ENCODE data around the gene NPAS4. TPM values are rescaled to one million over a fixed set of nuclear protein-coding genes. Genes with fewer than 3 reads are reported as not detected.

Gene NPAS4
- total and polyA plus RNA-seq, 5 donors = 0.09 to 0.84 (median 0.20) TPM

DNA sequence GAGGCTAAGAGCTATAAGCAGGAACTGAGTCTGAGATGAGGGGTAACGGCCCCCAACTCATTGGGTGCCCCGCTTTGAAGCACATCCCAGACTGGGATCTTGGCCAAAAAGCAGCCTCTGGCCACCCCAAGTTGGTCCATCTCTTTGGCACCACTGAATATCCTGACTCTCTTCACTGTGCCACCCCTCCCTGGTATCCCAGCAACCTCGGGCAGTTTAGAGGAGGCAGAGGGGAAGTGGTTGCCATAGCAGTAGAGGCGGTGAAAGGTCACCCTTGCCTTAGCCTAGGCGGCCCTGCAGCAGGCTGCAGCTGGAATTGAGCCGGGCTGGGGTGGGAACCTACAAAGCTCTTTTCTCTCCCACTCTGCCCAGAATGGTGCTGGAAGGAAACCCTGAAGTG is 46.9 kb downstream of the NPAS4 start:
- 49% methylated on average over 6 of the region's 6 CpGs for WGBS
- intact Hi-C loops (cut with DNase I) = no loop called here
- H3K9me3 ChIP-seq (ENCODE audit: control insufficient read depth, low read length) = no peaks in the 10 kb centered on the region
- peak overlapping the region; percentile 94 for H3K4me3 ChIP-seq (ENCODE audit: low read length)
- H3K27ac ChIP-seq (ENCODE audit: low read length) = no peak overlapping the region
- no peaks in the 10 kb centered on the region for H3K27me3 ChIP-seq (ENCODE audit: control insufficient read depth, insufficient read depth)
- DNase-seq = peak; percentile 55 to 72 (median 71)
- peak in 1 of 2 donors; percentile 50 for ATAC-seq
- peaks cover 6% of the 10 kb centered on the region for H3K4me1 ChIP-seq (ENCODE audit: control insufficient read depth, insufficient read depth, low read length)

DNA sequence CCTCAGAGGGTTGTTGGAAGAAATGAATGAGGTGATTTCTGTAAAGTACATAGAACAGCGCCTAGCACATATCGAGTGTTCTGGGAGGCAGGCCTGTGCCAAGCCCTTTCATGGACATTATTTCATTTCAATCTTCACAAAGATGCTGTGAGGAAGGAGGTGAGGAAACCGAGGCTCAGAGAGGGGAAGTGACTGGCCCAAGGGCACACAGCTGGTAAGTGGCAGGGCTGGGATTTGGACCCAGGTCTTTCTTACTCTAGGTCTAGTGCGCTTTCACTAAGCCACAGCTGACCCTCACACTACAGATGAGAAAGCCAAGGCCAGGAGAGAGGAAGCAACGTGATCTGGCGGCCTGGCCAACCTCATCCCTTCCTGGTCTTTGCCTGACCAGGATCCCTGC is 47.9 kb downstream of the NPAS4 start:
- peaks cover 6% of the 10 kb centered on the region for H3K4me1 ChIP-seq (ENCODE audit: control insufficient read depth, insufficient read depth, low read length)
- ATAC-seq = no peak
- H3K27me3 ChIP-seq (ENCODE audit: control insufficient read depth, insufficient read depth) = no peaks in the 10 kb centered on the region
- DNase-seq = no peak
- H3K9me3 ChIP-seq (ENCODE audit: control insufficient read depth, low read length) = no peaks in the 10 kb centered on the region
- no peak overlapping the region for H3K4me3 ChIP-seq (ENCODE audit: low read length)
- H3K27ac ChIP-seq (ENCODE audit: low read length) = no peak overlapping the region
- intact Hi-C loops (cut with DNase I) = no loop called here
- 92% methylated on average over 6 of the region's 6 CpGs for WGBS

DNA sequence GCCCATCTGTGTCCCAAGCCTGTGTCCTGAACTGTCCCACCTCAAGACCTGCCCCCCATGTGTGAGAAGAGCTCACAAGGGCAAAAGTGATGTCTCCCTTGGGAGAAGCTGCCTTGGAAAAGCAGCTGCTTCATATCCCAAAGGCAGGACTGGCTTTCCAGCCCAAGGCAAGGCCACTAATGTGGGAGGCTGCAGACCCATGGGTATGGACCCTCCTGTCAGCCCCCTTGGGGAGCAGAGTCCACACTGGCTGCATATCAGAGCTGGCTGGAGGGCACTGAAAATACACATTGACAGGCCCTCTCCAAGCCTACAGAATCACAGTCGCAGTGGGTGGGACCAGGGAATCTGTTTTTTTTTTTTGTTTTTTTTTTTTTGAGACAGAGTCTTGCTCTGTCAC is 48.6 kb downstream of the NPAS4 start:
- Histone ChIP-seq H3K27me3 (ENCODE audit: control insufficient read depth, insufficient read depth) (no peaks in the 10 kb centered on the region), H3K27ac (ENCODE audit: low read length) (no peak overlapping the region), H3K4me1 (ENCODE audit: control insufficient read depth, insufficient read depth, low read length) (peaks cover 6% of the 10 kb centered on the region), H3K4me3 (ENCODE audit: low read length) (no peak overlapping the region), H3K9me3 (ENCODE audit: control insufficient read depth, low read length) (no peaks in the 10 kb centered on the region)
- ATAC-seq (no peak), DNase-seq (no peak)
- intact Hi-C loops (cut with DNase I) = no loop called here
- WGBS = 89% methylated on average over 1 of the region's 1 CpG

DNA sequence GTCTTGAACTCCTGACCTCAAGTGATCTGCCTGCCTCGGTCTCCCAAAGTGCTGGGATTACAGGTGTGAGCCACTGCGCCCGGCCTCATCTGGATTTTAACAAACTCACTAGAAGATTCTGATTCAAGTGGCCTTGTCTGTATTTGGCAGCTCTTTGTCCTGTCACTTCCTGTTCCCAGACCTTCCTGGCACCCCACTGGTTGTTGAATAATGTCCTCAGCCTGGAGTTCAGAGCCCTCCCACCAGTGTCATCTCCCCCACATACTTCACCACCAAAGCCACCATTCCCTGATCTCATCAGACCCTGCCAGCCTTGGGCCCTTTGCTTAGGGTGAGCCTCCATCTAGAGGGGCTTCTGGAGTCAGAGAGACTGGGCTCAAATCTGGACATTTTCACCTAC is 49.2 kb downstream of the NPAS4 start:
- H3K9me3 ChIP-seq (ENCODE audit: control insufficient read depth, low read length) = no peaks in the 10 kb centered on the region
- no peaks in the 10 kb centered on the region for H3K27me3 ChIP-seq (ENCODE audit: control insufficient read depth, insufficient read depth)
- intact Hi-C loops (cut with DNase I) = no loop called here
- H3K27ac ChIP-seq (ENCODE audit: low read length) = no peak overlapping the region
- ATAC-seq (no peak), DNase-seq (no peak)
- WGBS = 72% methylated on average over 3 of the region's 3 CpGs
- H3K4me3 ChIP-seq (ENCODE audit: low read length) = no peak overlapping the region
- peaks cover 6% of the 10 kb centered on the region for H3K4me1 ChIP-seq (ENCODE audit: control insufficient read depth, insufficient read depth, low read length)

DNA sequence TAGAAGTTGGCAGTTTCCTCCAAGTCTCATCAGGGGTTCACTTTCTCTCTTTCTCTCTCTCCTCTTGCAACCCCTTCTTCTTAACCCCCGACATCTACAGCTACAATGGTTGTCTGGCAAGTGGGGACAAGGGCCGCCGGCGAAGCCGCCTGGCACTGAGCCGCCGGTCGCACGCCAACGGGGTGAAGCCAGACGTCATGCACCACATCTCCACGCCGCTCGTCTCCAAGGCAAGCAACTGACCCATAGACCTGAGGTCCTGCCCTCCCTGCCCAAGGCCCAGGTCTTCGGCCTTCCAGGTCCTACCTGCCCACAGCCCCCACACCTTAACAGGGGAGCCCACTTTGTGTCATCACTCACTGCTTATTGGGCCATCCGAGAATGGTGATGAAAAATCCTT is 50.3 kb downstream of the NPAS4 start:
- WGBS = 96% methylated on average over 16 of the region's 16 CpGs
- intact Hi-C loops (cut with DNase I) = no loop called here

DNA sequence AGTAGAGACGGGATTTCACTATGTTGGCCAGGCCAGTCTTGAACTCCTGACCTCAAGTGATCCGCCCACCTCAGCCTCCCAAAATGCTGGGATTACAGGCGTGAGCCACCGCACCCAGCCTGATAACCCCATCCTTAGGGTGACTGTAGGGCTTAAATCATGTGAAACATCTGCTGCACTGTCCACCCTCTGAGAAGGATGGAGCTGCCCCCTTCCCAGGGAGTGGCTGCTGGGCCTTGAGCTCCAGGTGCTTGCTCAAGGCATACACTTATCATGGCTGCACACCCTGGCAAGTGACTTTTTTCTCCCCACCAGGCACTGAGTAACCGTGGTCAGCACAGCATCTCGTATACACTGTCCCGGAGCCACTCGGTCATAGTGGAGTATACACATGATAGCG is 51.2 kb downstream of the NPAS4 start:
- H3K4me3 ChIP-seq (ENCODE audit: low read length) = no peak overlapping the region
- peaks cover 6% of the 10 kb centered on the region for H3K4me1 ChIP-seq (ENCODE audit: control insufficient read depth, insufficient read depth, low read length)
- H3K27me3 ChIP-seq (ENCODE audit: control insufficient read depth, insufficient read depth) = no peaks in the 10 kb centered on the region
- H3K9me3 ChIP-seq (ENCODE audit: control insufficient read depth, low read length) = no peaks in the 10 kb centered on the region
- H3K27ac ChIP-seq (ENCODE audit: low read length) = no peak overlapping the region
- WGBS = 88% methylated on average over 9 of the region's 9 CpGs
- DNase-seq = no peak
- intact Hi-C loops (cut with DNase I) = no loop called here
- no peak for ATAC-seq

More for the DNA sequence above, 50.3 kb downstream of the NPAS4 start:
- no peaks in the 10 kb centered on the region for H3K27me3 ChIP-seq (ENCODE audit: control insufficient read depth, insufficient read depth)
- no peak for ATAC-seq
- peak in 1 of 3 donors; percentile 59 for DNase-seq
- no peak overlapping the region for H3K27ac ChIP-seq (ENCODE audit: low read length)
- no peak overlapping the region for H3K4me3 ChIP-seq (ENCODE audit: low read length)
- H3K4me1 ChIP-seq (ENCODE audit: control insufficient read depth, insufficient read depth, low read length) = peaks cover 6% of the 10 kb centered on the region
- no peaks in the 10 kb centered on the region for H3K9me3 ChIP-seq (ENCODE audit: control insufficient read depth, low read length)

DNA sequence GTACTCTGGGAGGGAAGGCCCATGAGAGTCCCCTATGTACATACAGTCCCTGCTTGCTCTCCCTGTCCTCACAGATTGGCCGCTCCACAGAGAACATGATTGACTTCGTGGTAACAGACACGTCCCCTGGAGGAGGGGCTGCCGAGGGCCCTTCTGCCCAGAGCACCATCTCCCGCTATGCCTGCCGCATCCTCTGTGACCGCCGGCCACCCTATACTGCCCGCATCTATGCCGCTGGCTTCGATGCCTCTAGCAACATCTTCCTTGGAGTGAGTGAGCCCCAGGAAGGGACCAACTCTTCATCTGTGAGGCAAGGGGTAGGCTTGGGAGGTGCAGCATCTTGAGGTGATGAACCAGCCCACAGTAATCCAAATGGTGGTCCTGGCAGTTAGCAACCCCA is 52.3 kb downstream of the NPAS4 start:
- 93% methylated on average over 11 of the region's 11 CpGs for WGBS
- ATAC-seq (no peak), DNase-seq (no peak)
- H3K9me3 ChIP-seq (ENCODE audit: control insufficient read depth, low read length) = no peaks in the 10 kb centered on the region
- no peak overlapping the region for H3K27ac ChIP-seq (ENCODE audit: low read length)
- H3K27me3 ChIP-seq (ENCODE audit: control insufficient read depth, insufficient read depth) = no peaks in the 10 kb centered on the region
- intact Hi-C loops (cut with DNase I) = no loop called here
- no peak overlapping the region for H3K4me3 ChIP-seq (ENCODE audit: low read length)
- no peaks in the 10 kb centered on the region for H3K4me1 ChIP-seq (ENCODE audit: control insufficient read depth, insufficient read depth, low read length)

DNA sequence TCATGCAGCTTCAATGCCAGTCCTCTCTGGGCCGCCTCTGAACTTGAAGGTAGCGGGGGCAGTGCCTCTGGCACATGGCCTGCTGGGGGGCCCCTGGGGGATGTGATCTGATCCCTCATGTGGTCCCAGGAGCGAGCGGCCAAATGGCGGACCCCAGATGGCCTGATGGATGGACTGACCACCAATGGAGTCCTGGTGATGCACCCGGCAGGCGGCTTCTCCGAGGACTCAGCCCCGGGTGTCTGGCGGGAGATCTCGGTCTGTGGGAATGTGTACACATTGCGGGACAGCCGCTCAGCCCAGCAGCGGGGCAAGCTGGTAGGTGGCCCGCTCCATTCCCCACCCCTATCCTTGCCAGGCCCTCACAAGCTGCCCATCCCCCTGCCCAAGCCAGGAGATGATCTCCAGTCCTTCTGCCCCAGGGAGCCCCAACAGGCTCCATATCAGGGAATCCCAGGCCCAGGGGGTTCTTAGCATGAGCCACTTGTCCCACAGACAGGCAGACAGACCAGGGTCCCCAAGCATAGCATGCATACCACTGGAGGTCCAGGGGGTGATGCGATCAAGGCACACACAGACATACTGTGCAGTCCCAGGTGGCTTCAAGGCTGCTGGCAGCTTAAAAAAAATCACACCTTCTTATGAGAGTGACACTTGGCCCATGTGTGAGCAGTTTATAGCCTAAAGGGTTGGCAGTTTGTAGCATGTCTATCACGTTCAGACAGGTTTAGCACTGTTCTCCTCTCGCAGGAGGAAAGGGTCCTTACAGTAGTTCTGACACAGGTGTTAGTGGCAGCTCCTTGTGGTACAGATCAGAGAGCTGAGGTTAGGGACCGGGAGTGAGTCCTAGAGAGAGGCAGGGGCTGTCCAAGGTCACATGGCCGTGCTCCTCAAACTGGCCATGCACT is 53.0 kb downstream of the NPAS4 start:
- Histone ChIP-seq H3K9me3 (ENCODE audit: control insufficient read depth, low read length) (no peaks in the 10 kb centered on the region), H3K27me3 (ENCODE audit: control insufficient read depth, insufficient read depth) (no peaks in the 10 kb centered on the region), H3K4me1 (ENCODE audit: control insufficient read depth, insufficient read depth, low read length) (peaks cover 1% of the 10 kb centered on the region), H3K4me3 (ENCODE audit: low read length) (no peak overlapping the region), H3K27ac (ENCODE audit: low read length) (no peak overlapping the region)
- WGBS = 89% methylated on average over 20 of the region's 20 CpGs
- intact Hi-C loops (cut with DNase I) = no loop called here
- DNase-seq (no peak), ATAC-seq (no peak)

DNA sequence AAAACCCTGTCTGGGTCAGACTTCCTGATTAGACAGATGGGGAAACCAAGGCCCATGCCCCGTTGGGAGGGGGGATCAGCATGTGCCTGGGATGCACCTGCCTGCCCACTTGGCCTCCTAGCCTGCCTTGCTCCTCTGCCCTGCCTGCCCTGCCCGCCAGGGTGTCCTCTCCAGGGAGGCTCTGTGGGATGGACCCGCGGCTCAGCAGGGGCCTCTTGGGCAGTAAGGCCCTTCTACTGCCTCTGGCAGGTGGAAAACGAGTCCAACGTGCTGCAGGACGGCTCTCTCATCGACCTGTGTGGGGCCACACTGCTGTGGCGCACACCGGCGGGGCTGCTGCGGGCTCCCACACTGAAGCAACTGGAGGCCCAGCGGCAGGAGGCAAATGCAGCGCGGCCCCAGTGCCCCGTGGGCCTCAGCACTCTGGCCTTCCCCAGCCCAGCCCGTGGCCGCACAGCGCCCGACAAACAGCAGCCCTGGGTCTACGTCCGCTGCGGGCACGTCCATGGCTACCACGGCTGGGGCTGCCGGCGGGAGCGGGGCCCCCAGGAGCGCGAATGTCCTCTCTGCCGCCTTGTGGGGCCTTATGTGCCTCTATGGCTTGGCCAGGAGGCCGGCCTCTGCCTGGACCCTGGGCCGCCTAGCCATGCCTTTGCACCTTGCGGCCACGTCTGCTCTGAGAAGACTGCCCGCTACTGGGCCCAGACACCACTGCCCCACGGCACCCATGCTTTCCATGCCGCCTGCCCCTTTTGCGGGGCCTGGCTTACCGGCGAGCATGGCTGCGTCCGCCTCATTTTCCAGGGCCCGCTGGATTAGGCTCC is 54.7 kb downstream of the NPAS4 start:
- 93% methylated on average over 44 of the region's 44 CpGs for WGBS
- DNase-seq (peak in 1 of 3 donors; percentile 57), ATAC-seq (no peak)
- intact Hi-C loops (cut with DNase I) = no loop called here
- H3K27ac ChIP-seq (ENCODE audit: low read length) = no peak overlapping the region
- no peak overlapping the region for H3K4me3 ChIP-seq (ENCODE audit: low read length)
- H3K4me1 ChIP-seq (ENCODE audit: control insufficient read depth, insufficient read depth, low read length) = peaks cover 2% of the 10 kb centered on the region
- H3K9me3 ChIP-seq (ENCODE audit: control insufficient read depth, low read length) = no peaks in the 10 kb centered on the region
- H3K27me3 ChIP-seq (ENCODE audit: control insufficient read depth, insufficient read depth) = no peaks in the 10 kb centered on the region
